IPS-18a (cell line): Measurements from ENCODE around the gene NTRK2.
"Not testable (repeated sequence)": the region's sequence is repeated elsewhere in the genome, so short reads cannot be mapped to it uniquely, and the experiment has no call there.

ENCODE experiments used
- H3K27ac ChIP-seq: one replicate; pipeline ENCODE4 v1.5.1; 2013; ENCODE audit warnings: low read length
- H3K27me3 ChIP-seq: one replicate; pipeline ENCODE4 v1.6.1; 2013; ENCODE audit warnings: mild to moderate bottlenecking, low read length; ENCODE audit not compliant: control insufficient read depth, insufficient read depth
- H3K36me3 ChIP-seq: one replicate; pipeline ENCODE4 v1.6.1; 2013; ENCODE audit warnings: low read depth, low read length; ENCODE audit not compliant: control insufficient read depth
- H3K4me1 ChIP-seq: one replicate; pipeline ENCODE4 v1.6.1; 2013; ENCODE audit warnings: low read depth, low read length; ENCODE audit not compliant: control insufficient read depth
- H3K4me3 ChIP-seq: one replicate; pipeline ENCODE4 v1.5.1; 2013; ENCODE audit warnings: low read length
- H3K9ac ChIP-seq: one replicate; pipeline ENCODE4 v1.6.1; 2013; ENCODE audit warnings: mild to moderate bottlenecking, low read length, moderate library complexity
- H3K9me3 ChIP-seq: one replicate; pipeline ENCODE4 v1.6.1; 2013; ENCODE audit warnings: low read depth, low read length; ENCODE audit not compliant: control insufficient read depth

NTRK2 gene

GRCh38 chr9:85067792-85068191 is 398.3 kb downstream of the NTRK2 start:
- H3K27ac ChIP-seq, result no peak overlapping the region
- H3K9me3 ChIP-seq, result no peaks in the 10 kb centered on the region
- peaks cover 7% of the 10 kb centered on the region for H3K4me1 ChIP-seq
- no peaks in the 10 kb centered on the region for H3K27me3 ChIP-seq
- no peak overlapping the region for H3K9ac ChIP-seq
- H3K4me3 ChIP-seq, result no peak overlapping the region
- H3K36me3 ChIP-seq, result no peaks in the 10 kb centered on the region

GRCh38 chr9:85069421-85069820 is 399.9 kb downstream of the NTRK2 start:
- H3K4me1 ChIP-seq, H3K27ac ChIP-seq, H3K9ac ChIP-seq: not testable (repeated sequence)

More at GRCh38 chr9:85069421-85069820, 399.9 kb downstream of the NTRK2 start:
- H3K4me3 ChIP-seq, H3K36me3 ChIP-seq, H3K9me3 ChIP-seq, H3K27me3 ChIP-seq: not testable (repeated sequence)
